Measurements from ENCODE around the gene ANKRD23. TPM values are rescaled to one million over a fixed set of nuclear protein-coding genes. Genes with fewer than 3 reads are reported as not detected.

Gene ANKRD23
- polyA plus RNA-seq, 1 donor from 2014 or later, result 12.1 TPM

DNA sequence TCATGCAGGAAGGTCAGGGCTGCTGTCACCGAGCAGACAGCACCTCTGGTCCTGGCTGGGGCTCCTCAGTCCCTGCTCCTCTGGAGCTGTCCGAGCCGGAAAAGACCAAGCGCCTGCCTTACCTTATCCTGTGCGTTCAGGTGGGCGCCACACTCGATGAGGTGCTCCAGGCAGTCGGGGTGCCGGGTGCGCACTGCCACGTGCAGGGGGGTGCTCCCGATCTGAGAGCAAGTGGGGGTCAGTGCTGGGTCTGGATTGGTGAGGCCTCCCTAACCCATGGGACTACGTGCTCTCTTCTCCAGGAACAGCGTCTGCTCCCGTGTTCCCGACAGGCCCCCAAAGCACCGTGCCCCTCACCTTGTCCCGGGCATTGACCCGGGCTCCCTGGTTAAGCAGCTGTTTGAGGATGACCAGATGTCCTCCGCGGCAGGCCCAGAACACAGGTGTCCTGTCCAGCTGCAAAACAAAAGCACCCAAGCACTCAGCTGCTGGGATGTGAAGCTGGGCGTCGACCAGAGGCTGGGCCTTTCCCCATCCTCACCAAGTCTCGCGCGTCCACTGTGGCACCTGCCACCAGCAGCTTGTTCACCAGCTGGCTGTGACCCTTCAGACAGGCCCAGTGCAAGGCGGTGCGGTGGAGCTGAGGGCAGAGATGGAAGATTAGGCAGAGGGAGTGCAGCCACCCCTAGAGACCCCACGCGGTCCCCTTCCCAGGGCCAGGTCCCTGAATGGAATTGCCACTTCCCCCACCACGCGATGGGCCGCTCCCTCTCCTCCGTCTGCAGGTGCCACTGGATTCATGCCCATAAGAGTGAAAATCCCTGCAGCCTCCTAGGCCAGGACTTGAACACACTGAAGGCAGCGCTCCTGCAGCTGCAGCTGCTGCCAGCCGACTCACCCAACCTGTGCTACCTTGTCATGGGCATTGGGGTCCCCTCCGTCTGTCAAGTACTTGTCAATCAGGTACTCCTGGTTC lies 3.7 kb downstream of the ANKRD23 start (continued):
- TF ChIP-seq, protein P1, sequence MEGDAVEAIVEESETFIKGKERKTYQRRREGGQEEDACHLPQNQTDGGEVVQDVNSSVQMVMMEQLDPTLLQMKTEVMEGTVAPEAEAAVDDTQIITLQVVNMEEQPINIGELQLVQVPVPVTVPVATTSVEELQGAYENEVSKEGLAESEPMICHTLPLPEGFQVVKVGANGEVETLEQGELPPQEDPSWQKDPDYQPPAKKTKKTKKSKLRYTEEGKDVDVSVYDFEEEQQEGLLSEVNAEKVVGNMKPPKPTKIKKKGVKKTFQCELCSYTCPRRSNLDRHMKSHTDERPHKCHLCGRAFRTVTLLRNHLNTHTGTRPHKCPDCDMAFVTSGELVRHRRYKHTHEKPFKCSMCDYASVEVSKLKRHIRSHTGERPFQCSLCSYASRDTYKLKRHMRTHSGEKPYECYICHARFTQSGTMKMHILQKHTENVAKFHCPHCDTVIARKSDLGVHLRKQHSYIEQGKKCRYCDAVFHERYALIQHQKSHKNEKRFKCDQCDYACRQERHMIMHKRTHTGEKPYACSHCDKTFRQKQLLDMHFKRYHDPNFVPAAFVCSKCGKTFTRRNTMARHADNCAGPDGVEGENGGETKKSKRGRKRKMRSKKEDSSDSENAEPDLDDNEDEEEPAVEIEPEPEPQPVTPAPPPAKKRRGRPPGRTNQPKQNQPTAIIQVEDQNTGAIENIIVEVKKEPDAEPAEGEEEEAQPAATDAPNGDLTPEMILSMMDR (IDR thresholded peaks at IDR 0.05; ENCODE audit: poor library complexity, severe bottlenecking), result no peak
- TF ChIP-seq RAD21 (conservative IDR thresholded peaks at IDR 0.05), result no peak

DNA sequence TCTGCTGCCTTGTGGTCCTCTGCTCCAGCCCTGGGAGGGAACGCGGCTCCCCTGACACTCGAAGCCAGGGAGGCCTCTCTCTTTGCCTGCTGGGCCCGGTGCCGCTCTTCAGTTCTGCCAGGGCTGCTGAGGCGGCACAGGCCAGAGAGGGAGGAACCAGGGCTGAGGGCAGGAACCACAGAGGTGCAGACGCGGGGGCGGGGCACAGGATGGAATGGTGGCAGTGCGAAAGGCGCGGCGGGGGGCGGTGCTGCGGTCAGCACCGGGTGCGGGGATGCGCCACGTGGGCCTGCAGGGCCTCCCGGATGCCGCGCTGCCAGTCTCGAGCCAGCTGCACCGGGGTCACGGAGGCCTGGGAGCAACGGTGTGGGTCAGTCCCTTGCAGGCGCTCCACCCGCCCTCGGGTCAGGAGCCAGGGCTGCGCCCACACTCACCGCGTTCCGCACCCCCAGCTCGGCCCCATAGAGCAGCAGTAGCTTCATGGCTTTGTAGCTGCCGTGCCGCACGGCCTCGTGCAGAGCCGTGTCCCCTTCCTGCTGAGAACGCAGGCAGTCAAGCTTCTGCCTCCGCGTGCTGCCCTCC lies 4.4 kb downstream of the ANKRD23 start:
- Histone ChIP-seq H3K27me3 (ENCODE audit: insufficient read depth, low read depth, low read length) (no peaks in the 10 kb centered on the region), H3K4me2 (ENCODE audit: low read length) (no peak overlapping the region), H3K79me2 (replicated peaks; ENCODE audit: insufficient read depth, low read length) (no peaks in the 10 kb centered on the region), H3K9ac (ENCODE audit: low read length) (no peak overlapping the region), H3K36me3 (ENCODE audit: insufficient read depth, low read length) (no peaks in the 10 kb centered on the region), H3K9me2 (ENCODE audit: insufficient read depth, low read length) (no peaks in the 10 kb centered on the region), H4K20me1 (ENCODE audit: insufficient read depth) (no peaks in the 10 kb centered on the region), H3F3A (ENCODE audit: insufficient read depth, low read length, poor library complexity, severe bottlenecking) (no peaks in the 10 kb centered on the region), H3K4me3 (ENCODE audit: low read length) (no peak overlapping the region), H2AFZ (ENCODE audit: low read depth, low read length) (no peak overlapping the region), H3K27ac (ENCODE audit: low read length) (no peak overlapping the region), H3K9me3 (ENCODE audit: low read length) (no peaks in the 10 kb centered on the region)
- TF ChIP-seq, protein P2, sequence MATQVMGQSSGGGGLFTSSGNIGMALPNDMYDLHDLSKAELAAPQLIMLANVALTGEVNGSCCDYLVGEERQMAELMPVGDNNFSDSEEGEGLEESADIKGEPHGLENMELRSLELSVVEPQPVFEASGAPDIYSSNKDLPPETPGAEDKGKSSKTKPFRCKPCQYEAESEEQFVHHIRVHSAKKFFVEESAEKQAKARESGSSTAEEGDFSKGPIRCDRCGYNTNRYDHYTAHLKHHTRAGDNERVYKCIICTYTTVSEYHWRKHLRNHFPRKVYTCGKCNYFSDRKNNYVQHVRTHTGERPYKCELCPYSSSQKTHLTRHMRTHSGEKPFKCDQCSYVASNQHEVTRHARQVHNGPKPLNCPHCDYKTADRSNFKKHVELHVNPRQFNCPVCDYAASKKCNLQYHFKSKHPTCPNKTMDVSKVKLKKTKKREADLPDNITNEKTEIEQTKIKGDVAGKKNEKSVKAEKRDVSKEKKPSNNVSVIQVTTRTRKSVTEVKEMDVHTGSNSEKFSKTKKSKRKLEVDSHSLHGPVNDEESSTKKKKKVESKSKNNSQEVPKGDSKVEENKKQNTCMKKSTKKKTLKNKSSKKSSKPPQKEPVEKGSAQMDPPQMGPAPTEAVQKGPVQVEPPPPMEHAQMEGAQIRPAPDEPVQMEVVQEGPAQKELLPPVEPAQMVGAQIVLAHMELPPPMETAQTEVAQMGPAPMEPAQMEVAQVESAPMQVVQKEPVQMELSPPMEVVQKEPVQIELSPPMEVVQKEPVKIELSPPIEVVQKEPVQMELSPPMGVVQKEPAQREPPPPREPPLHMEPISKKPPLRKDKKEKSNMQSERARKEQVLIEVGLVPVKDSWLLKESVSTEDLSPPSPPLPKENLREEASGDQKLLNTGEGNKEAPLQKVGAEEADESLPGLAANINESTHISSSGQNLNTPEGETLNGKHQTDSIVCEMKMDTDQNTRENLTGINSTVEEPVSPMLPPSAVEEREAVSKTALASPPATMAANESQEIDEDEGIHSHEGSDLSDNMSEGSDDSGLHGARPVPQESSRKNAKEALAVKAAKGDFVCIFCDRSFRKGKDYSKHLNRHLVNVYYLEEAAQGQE (IDR thresholded peaks at IDR 0.05; ENCODE audit: borderline replicate concordance), result no peak
- TF ChIP-seq EP300 (conservative IDR thresholded peaks at IDR 0.05; ENCODE audit: poor library complexity, severe bottlenecking) (no peak), SMC3 (conservative IDR thresholded peaks at IDR 0.05; ENCODE audit: poor library complexity) (no peak)

DNA sequence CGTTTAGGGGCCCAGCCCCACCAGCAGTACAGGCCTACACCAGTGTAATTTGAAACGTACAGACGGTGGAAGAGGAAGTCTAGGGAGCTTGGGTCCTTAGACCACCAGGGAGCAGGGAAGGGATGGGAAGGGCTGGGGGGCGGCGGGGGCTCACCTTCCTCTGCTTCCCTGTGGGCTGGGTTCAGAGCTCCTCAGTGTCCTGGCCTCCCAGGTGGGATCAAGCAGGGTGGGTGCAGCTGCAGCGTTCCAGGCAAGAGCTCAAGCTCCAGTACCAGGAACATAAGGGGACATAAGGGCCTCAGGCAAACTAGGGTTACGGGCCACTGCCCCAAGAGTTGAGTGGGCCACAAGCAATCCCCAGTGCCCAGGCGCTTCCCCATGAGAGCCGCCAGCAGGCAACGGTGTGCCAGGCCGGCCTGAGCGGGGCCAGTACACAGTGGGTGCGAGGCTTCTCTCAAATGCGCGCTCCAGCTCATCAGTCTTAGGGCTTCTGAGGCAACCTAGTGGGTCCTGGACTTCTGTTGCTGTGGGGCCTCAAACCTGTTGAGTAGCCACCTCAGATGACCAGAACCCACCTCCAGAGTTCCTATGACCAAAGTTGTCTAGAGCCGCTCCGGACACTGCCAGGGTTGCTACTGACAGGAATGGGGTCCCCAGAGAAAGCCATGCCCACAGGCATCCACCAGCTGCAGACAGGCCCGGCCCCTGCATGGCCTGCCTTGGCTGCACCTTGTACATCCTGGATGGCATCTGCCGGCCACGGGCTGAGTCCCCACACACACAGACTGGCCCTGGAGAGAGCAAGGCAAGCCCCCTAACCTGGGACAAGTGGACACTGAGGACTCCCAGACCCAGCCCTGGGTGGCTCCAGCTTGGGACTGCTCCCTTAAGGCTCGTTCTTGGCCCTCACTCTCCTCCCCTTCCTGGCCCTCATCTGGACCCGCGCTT lies 5.2 kb downstream of the ANKRD23 start:
- H3K4me2 ChIP-seq (ENCODE audit: low read length), result no peak overlapping the region
- no peak overlapping the region for H3K27ac ChIP-seq (ENCODE audit: low read length)
- no peaks in the 10 kb centered on the region for H3K27me3 ChIP-seq (ENCODE audit: insufficient read depth, low read depth, low read length)
- no peak overlapping the region for H3K9ac ChIP-seq (ENCODE audit: low read length)
- H3K9me3 ChIP-seq (ENCODE audit: low read length), result no peaks in the 10 kb centered on the region
- no peak overlapping the region for H2AFZ ChIP-seq (ENCODE audit: low read depth, low read length)
- H3K4me3 ChIP-seq (ENCODE audit: low read length), result no peak overlapping the region
- no peaks in the 10 kb centered on the region for H4K20me1 ChIP-seq (ENCODE audit: insufficient read depth)
- TF ChIP-seq EZH2 (IDR thresholded peaks at IDR 0.05; ENCODE audit: borderline replicate concordance, insufficient read depth, low read length, poor library complexity, severe bottlenecking) (no peak), TAF1 (IDR thresholded peaks at IDR 0.05; ENCODE audit: low read depth) (no peak), POLR2AphosphoS5 (IDR thresholded peaks at IDR 0.05) (no peak), SMC3 (conservative IDR thresholded peaks at IDR 0.05; ENCODE audit: poor library complexity) (no peak), RAD21 (conservative IDR thresholded peaks at IDR 0.05) (no peak), MXI1 (conservative IDR thresholded peaks at IDR 0.05; ENCODE audit: poor library complexity, severe bottlenecking) (no peak), EP300 (conservative IDR thresholded peaks at IDR 0.05; ENCODE audit: poor library complexity, severe bottlenecking) (no peak)
- TF ChIP-seq, protein P2 (IDR thresholded peaks at IDR 0.05; ENCODE audit: borderline replicate concordance), result no peak
- TF ChIP-seq, protein P1 (IDR thresholded peaks at IDR 0.05; ENCODE audit: poor library complexity, severe bottlenecking), result no peak
- no peaks in the 10 kb centered on the region for H3K9me2 ChIP-seq (ENCODE audit: insufficient read depth, low read length)
- no peaks in the 10 kb centered on the region for H3K79me2 ChIP-seq (replicated peaks; ENCODE audit: insufficient read depth, low read length)
- no peaks in the 10 kb centered on the region for H3K36me3 ChIP-seq (ENCODE audit: insufficient read depth, low read length)
- no peaks in the 10 kb centered on the region for H3F3A ChIP-seq (ENCODE audit: insufficient read depth, low read length, poor library complexity, severe bottlenecking)
